Urinary bladder (tissue), 4 donors: ENCODE data around the gene EXOC3L1. TPM values are rescaled to one million over a fixed set of nuclear protein-coding genes. Genes with fewer than 3 reads are reported as not detected.

Experiments
- DNase-seq: peaks from one replicate; pipeline ENCODE4 v3.0.0-alpha.2; 2015; ENCODE audit errors: extremely low spot score
- H3K27ac ChIP-seq: one replicate; pipeline ENCODE4 v1.5.1; 2013; ENCODE audit warnings: low read depth, mild to moderate bottlenecking, moderate library complexity
- H3K36me3 ChIP-seq: one replicate; pipeline ENCODE4 v1.6.1; 2013; ENCODE audit warnings: mild to moderate bottlenecking, moderate library complexity; ENCODE audit not compliant: insufficient read depth
- H3K4me1 ChIP-seq: one replicate; pipeline ENCODE4 v1.6.1; 2013; ENCODE audit warnings: mild to moderate bottlenecking, moderate library complexity; ENCODE audit not compliant: insufficient read depth
- H3K4me3 ChIP-seq: one replicate; pipeline ENCODE4 v1.5.1; 2013; ENCODE audit warnings: low read depth, low read length
- WGBS: extraction: QIAGEN DNeasy Blood & Tissue Kit; methylation state at CpG from one replicate; pipeline ENCODE4 v1.1.7; 2013; 5-methylcytosine and 5-hydroxymethylcytosine counted together
- polyA plus RNA-seq: library from polyadenylated mRNA; stranded (reverse); fragments of 200-250 nt; gene quantifications from one replicate; pipeline ENCODE4 v1.2.3, GENCODE V29; 2013
- total RNA-seq: library from RNA; depleted of rRNA; stranded (reverse); fragments of >200 nt; gene quantifications from one replicate; pipeline ENCODE4 v1.2.3, GENCODE V29; 2014
- donor health status: healthy with polysubstance abuse.
- donor health status: healthy.

EXOC3L1 gene
- total and polyA plus RNA-seq, 2 donors = 3.4 to 3.7 TPM

DNA sequence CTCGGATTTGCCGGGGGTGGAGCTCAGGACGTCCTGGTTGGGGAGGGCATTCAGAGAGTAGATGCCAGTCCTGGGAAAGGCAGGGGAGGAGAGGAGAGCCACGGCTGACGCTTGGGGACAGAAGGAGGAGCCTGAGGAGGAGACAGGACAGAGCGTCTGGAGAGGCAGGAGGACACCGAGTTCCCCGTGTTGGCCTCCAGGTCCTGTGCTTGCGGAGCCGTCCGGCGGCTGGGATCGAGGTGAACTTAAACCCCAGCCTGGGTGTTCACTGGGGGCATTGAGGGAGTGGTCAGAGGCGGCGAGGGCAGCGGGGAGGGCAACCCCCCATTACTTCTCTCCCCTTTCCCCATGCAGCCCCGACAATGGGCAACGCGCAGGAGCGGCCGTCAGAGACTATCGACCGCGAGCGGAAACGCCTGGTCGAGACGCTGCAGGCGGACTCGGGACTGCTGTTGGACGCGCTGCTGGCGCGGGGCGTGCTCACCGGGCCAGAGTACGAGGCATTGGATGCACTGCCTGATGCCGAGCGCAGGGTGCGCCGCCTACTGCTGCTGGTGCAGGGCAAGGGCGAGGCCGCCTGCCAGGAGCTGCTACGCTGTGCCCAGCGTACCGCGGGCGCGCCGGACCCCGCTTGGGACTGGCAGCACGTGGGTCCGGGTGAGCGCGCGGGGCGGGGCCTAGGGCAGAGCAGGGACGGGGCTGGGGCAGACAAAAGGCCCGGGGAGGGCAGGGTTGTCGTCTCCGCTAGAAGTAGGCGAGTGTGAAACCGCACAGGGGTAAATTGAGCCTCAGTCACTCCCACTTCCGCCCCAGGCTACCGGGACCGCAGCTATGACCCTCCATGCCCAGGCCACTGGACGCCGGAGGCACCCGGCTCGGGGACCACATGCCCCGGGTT lies 15.9 kb downstream of the EXOC3L1 start:
- Histone ChIP-seq H3K27ac (peak overlapping the region; percentile 66), H3K36me3 (no peaks in the 10 kb centered on the region), H3K4me3 (peak overlapping the region; percentile 34), H3K4me1 (no peaks in the 10 kb centered on the region)
- 3% methylated on average over 71 of the region's 71 CpGs for WGBS
- no peak for DNase-seq

DNA sequence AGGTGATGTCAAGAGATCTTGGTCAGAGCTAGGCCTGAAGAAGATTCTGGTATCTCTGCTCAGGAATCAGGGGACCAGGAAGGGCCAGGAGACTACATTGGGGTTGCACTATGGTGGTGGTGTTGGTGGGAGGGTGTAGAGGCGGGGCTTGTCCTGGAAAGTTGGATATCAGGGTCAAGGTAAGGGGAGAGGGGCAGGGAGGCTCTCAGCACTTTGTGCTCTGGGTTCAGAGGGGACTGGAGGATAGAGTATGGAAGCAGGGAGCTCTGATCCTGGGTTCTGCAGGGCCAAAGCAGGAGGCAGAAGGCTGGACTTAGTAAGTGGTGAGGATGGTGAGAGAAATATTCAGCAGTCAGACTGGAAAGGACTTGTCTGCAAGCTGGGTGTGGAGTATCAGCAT lies 16.6 kb downstream of the EXOC3L1 start:
- peak overlapping the region; percentile 33 for H3K27ac ChIP-seq
- H3K4me3 ChIP-seq = no peak overlapping the region
- no peaks in the 10 kb centered on the region for H3K4me1 ChIP-seq
- WGBS = 85% methylated on average over 1 of the region's 1 CpG
- DNase-seq = no peak
- H3K36me3 ChIP-seq = no peaks in the 10 kb centered on the region

DNA sequence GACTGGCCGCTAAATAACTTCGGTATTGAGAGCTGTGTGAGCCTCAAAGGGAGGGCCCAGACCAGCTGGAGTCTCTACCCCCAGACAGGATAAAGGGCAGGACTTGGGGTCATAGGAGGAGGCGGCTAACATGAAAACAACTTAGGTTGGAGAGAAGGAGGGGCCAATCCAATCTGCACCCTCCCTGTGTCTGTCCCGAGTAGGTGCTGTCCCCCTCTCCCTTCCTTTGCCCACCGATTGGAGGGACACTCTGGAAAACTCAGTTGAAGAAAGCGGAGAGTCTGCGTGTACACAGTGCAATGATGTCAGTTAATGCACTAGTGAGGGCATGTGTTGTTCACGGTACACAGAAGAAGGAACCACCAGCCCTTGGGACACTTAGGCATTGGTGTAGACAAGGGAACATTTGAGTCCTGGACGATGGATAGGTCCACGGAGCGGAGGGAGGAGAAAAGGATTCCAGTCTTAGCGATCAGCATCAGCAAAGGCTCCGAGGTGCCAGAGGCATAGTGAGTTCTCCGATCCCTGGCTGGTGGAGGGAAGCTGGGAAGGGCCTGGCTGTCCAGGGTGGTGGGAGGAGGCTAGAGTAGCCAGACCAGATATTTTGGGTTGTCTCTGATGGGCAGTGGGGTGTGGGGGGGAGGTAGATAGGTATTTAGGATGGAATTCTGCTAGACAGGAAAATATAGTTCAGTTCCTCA lies 18.8 kb downstream of the EXOC3L1 start:
- 36% methylated on average over 14 of the region's 14 CpGs for WGBS
- no peaks in the 10 kb centered on the region for H3K36me3 ChIP-seq
- H3K4me1 ChIP-seq = no peaks in the 10 kb centered on the region
- H3K27ac ChIP-seq = peak overlapping the region; percentile 69
- no peak for DNase-seq
- peak overlapping the region; percentile 43 for H3K4me3 ChIP-seq

DNA sequence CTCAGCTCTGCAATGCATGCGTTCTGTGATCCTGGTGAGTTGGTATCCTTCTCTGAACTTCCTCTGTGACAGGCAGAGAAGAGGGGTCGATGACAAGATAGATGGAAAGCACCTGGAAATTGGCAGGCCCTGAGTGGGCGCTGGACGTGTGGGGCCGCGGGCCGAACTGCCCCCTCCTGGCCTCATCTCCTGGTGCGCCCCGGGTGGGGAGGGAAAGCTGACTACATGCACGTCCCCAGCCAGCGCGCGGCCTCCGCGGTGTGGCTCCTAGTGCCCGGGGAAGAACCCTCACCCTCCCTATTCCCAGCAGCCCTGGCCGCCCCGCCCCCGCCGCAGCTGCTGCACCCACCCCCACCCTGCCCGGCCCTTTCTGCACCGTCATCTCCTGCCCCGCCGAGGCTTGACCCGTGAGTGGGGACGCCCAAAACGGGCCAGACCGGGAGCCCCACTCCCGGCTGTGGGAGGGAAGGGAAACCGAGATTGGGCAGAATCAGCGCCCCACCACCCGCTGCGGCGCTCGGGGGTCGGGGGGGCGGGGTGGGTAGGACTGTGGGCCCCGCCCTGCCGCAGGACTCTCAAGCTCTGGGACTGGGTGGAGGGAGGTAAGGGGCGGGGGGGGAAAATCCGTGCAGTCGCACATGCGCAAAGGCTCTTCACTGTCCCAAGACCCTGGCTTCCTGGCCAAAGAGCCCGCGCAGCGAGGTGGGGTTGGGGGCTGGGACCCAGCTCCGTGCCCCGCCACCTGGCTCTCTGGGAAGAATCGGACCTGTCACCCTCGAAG lies 19.6 kb downstream of the EXOC3L1 start, which contains the start of gene NOL3:
Gene NOL3, plus strand, starts transcription at position 371 of the 781 bp plus-strand sequence.
- 1% methylated on average over 50 of the region's 50 CpGs for WGBS
- DNase-seq = no peak

DNA sequence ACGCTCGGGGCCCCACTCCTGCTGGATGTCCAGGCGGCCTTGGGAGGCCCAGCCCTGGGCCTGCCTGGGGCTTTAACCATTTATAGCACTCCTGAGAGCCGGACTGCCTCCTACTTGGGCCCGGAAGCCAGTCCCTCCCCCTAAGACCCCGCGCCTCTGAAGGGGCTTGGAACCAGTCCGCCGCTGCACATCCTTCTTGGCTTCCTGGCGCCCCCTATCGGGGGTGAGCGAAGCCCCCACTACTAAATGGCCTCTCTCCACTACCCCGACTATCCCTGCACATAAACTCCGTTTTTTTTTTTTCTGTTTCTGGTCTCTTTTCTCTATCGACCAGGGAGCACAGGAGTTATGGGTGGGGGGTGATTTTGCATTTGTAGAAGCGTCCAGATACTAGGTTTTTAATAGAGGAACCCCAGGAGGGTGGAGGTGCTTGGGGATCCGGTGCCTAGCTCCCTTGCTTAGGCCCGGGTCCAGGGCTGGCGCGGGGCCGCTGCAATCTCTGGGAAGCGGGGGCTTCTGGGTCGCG lies 20.2 kb downstream of the EXOC3L1 start:
- no peak for DNase-seq
- H3K36me3 ChIP-seq = no peaks in the 10 kb centered on the region
- no peaks in the 10 kb centered on the region for H3K4me1 ChIP-seq
- peak overlapping the region; percentile 43 for H3K4me3 ChIP-seq
- 4% methylated on average over 24 of the region's 24 CpGs for WGBS
- no peak overlapping the region for H3K27ac ChIP-seq

More for the DNA sequence above, 19.6 kb downstream of the EXOC3L1 start, which contains the start of gene NOL3:
- no peaks in the 10 kb centered on the region for H3K36me3 ChIP-seq
- peak within 1 kb of the TSS; percentile 43 for H3K4me3 ChIP-seq
- peak within 1 kb of the TSS; percentile 69 for H3K27ac ChIP-seq
- no peaks in the 10 kb centered on the region for H3K4me1 ChIP-seq

DNA sequence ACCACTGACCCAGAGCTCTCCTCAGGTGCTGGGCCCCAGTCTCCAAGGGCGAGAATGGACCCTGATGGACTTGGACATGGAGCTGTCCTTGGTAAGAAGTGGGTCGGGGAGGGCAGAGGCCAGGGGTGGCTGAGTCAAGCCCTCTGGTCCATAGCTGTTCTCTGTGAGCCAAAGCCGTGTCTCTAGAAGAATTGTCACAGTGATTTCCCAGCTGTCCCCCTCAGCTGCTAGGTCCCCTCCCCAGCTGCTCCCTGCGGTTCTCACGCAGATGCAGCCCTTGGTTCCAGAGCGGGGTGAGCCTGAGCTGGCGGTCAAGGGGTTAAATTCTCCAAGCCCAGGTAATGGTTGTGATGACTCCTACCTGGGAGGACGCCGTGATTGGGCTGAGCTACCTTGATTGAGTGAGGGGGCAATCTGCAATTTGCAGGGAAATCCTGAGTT lies 20.9 kb downstream of the EXOC3L1 start:
- Histone ChIP-seq H3K4me3 (no peak overlapping the region), H3K36me3 (no peaks in the 10 kb centered on the region), H3K4me1 (no peaks in the 10 kb centered on the region), H3K27ac (no peak overlapping the region)
- WGBS = 58% methylated on average over 9 of the region's 9 CpGs
- no peak for DNase-seq

DNA sequence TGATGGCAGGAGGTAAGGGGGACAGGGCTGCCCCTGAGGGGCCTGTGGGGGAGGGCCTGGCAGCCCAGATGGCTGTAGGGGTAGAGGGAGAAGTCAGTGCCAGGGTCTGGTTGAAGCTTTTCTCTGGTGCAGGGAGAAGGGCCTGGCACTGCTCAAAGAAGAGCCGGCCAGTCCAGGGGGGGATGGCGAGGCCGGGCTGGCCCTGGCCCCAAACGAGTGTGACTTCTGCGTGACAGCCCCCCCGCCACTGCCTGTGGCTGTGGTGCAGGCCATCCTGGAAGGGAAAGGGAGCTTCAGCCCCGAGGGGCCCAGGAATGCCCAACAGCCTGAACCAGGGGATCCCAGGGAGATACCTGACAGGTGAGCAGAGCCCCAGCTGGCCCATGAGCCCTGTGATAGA lies 22.3 kb downstream of the EXOC3L1 start:
- no peak overlapping the region for H3K27ac ChIP-seq
- no peak overlapping the region for H3K4me3 ChIP-seq
- no peak for DNase-seq
- peaks cover 3% of the 10 kb centered on the region for H3K4me1 ChIP-seq
- 84% methylated on average over 7 of the region's 7 CpGs for WGBS
- no peaks in the 10 kb centered on the region for H3K36me3 ChIP-seq

DNA sequence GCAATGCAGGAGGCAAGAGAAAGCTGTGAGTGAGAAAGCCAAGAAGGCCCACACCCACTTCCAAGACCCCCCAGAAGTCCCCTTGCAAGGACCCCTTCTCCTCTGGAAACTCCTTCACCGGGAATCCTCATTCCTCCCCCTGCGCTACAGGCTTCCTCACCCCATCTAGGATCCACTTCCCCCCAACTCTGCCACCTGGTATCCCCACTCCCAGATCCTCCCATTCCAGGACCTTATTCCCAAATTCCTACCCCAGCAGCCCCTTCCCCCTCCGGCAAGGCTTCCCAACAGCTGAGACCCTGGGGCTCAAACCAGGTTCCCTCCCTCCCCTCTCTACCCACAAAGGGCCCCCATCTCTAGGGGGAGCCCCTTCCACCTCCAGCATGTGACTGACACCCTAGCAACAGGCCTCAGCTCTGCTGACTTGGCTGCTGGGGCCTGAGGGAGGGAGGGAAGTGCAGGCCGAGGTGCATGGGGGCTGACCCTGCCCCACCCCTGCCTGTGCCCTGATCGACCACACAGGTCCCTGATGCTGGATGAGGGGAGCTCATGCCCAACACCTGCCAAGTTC lies 23.3 kb downstream of the EXOC3L1 start:
- no peak overlapping the region for H3K27ac ChIP-seq
- H3K36me3 ChIP-seq = no peaks in the 10 kb centered on the region
- peaks cover 3% of the 10 kb centered on the region for H3K4me1 ChIP-seq
- no peak overlapping the region for H3K4me3 ChIP-seq
- DNase-seq = no peak
- 81% methylated on average over 5 of the region's 5 CpGs for WGBS

DNA sequence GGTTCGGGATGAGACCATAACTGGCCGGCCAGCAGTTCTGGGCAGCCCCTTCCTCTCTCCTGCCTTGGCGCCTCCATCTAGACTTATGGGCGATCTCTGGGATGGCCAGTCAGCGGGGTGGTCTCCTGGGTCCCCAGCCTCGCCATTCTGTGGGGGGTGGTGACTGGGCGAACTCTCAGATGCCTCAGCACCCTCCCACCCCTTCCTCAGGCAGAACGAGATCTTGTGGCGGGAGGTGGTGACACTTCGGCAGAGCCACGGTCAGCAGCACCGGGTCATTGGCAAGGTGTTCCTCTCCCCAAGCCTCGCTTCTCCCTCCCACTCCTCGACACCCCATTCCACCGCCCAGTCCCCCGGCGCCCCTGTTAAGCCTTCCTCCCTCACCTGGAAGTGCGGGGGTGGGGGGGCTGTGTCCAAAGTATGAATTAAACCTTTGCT lies 23.8 kb downstream of the EXOC3L1 start:
- WGBS = 41% methylated on average over 18 of the region's 18 CpGs
- H3K27ac ChIP-seq = no peak overlapping the region
- no peaks in the 10 kb centered on the region for H3K36me3 ChIP-seq
- DNase-seq = no peak
- peaks cover 3% of the 10 kb centered on the region for H3K4me1 ChIP-seq
- no peak overlapping the region for H3K4me3 ChIP-seq

DNA sequence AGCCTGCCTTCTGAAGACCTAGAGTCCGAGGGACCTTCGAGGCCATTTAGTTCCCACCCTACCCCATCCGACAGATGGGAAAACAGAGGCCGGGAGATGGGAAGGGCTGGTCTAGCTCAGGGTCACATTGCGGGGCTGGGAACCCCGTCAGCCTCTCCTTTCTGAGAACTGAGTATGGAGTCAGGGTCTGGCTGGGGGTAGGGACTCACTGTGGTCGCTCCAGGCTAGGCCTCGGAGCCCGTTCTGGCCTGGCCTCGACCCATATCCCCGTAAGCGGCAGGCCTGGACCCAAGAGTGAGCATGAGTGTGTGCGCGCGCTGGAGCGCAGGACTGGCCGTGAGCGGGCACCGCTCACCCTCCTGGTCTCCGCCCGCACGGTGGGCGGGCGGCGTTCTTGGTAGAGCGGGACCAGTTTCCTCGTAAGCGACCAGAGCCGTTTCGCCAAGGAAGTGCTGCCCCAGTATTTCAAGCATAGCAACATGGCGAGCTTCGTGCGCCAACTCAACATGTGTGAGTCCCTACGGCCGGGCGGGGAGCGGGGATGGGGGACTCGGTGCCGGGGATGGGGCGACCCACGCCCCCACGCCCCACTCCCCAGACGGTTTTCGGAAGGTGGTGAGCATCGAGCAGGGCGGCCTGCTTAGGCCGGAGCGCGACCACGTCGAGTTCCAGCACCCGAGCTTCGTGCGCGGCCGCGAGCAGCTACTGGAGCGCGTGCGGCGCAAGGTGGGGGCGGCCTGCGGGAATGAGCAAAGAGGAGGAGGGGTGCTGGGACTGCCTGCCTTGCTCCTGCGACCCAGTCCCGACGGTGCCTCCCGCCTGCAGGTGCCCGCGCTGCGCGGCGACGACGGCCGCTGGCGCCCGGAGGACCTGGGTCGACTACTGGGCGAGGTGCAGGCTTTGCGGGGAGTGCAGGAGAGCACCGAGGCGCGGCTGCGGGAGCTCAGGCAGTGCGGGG lies 24.5 kb downstream of the EXOC3L1 start:
- no peak for DNase-seq
- Histone ChIP-seq H3K4me1 (peaks cover 3% of the 10 kb centered on the region), H3K36me3 (no peaks in the 10 kb centered on the region), H3K27ac (no peak overlapping the region), H3K4me3 (no peak overlapping the region)
- WGBS = 15% methylated on average over 85 of the region's 85 CpGs

DNA sequence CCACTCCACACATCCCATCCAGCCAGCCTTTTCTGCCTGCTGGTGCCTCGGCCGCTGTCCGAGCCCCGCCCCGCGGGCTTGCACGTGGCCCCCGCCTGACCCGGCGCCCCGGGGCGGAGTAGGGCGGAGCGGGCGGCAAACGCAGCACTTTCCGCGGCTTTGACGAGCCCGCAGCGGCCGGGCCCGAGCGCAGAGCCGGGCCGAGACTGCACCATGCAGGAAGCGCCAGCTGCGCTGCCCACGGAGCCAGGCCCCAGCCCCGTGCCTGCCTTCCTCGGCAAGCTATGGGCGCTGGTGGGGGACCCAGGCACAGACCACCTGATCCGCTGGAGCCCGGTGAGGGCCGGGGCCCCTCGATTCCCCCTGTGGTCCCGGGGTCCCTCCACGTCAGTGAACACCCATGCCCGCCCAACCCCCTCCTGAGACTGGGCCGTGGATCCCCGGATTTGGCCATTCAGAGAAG lies 25.3 kb downstream of the EXOC3L1 start, which contains the start of gene HSF4:
Gene HSF4, plus strand, starts transcription at position 147 of the 463 bp plus-strand sequence. Its CDS starts 67 bp downstream, at position 214.
- 4% methylated on average over 41 of the region's 41 CpGs for WGBS
- no peak for DNase-seq
- Histone ChIP-seq H3K4me3 (peak within 1 kb of the TSS; percentile 20), H3K4me1 (peaks cover 3% of the 10 kb centered on the region), H3K36me3 (no peaks in the 10 kb centered on the region), H3K27ac (no peak within 1 kb of the TSS)
